Pancreas (tissue), 10 donors: ENCODE measurements around the gene C1orf210. TPM values are rescaled to one million over a fixed set of nuclear protein-coding genes. Genes with fewer than 3 reads are reported as not detected.

Experiments used
- ATAC-seq, 4 donors: fragments of 200-7000 bp; cut with Tn5 transposase; one replicate each; pipeline versions ENCODE4 v1.8.0 to v1.9.1; 2020; ENCODE audit warnings: mild to moderate bottlenecking in 4 of 4, moderate library complexity in 4 of 4
- DNase-seq, 6 donors: peaks; one replicate each; pipeline ENCODE4 v3.0.0-alpha.2; 2020
- FAIRE-seq: peaks from 2 replicates; lab custom pipeline; 2012; peaks lifted over from hg19 to GRCh38; lab: Jason Lieb, UNC
- H3K27ac ChIP-seq, 4 donors: fragments of 200-600 bp; sonication (generic); 1 replicate in 3 of 4; 2 replicates in 1 of 4; pipeline versions ENCODE4 v1.5.0 to v1.8.0; 2020
- H3K27me3 ChIP-seq, 4 donors: fragments of 200-600 bp; one replicate each; pipeline ENCODE4 v1.8.0; 2021
- H3K36me3 ChIP-seq, 3 donors: fragments of 200-600 bp; sonication (generic) in 1 of 3; one replicate each; pipeline versions ENCODE4 v1.5.0 to v1.8.0; 2020 to 2021
- H3K4me1 ChIP-seq, 3 donors: fragments of 200-600 bp; one replicate each; pipeline ENCODE4 v1.8.0; 2021
- H3K4me3 ChIP-seq, 4 donors: fragments of 200-600 bp; sonication (generic) in 2 of 4; one replicate each; pipeline versions ENCODE4 v1.5.0 to v1.8.0; 2020 to 2021
- H3K9me3 ChIP-seq, 4 donors: fragments of 200-600 bp; one replicate each; pipeline ENCODE4 v1.8.0; 2021
- WGBS, 2 donors: extraction: QIAGEN DNeasy Blood & Tissue Kit; methylation state at CpG; one replicate each; pipeline ENCODE4 v1.1.7; 2013; 5-methylcytosine and 5-hydroxymethylcytosine counted together
- intact Hi-C, 3 donors: fragments of 100-400 bp; cut with DNase I; formaldehyde crosslinking; loops; one replicate each; pipeline versions ENCODE4 v1.11.1 to v1.14.2; 2022
- polyA plus RNA-seq, 2 donors: library from polyadenylated mRNA; stranded (reverse); fragments of 200-250 nt; gene quantifications; one replicate each; pipeline ENCODE4 v1.2.3, GENCODE V29; 2013
- total RNA-seq, 6 donors: library from RNA; stranded (reverse); fragmentation: NEBNext Ultra II Directional in 4 of 6; extraction: Animal tissue kit (Norgen Biotek cat#: 25700) in 4 of 6; gene quantifications; one replicate each; pipeline versions ENCODE4 v1.2.1 to v1.2.4, GENCODE V29; 2021 to 2023
- TF ChIP-seq, protein P1 (sequence below), 4 donors: fragments of 200-600 bp; sonication (generic) in 3 of 4; IDR thresholded peaks; one replicate each; pipeline versions ENCODE4 v1.5.0 to v1.8.0; 2021; ENCODE audit warnings: antibody characterized with exemption in 4 of 4
- donor health status: healthy with polysubstance abuse.
- donor health status: DM: no; HTN: no; CAD: no; lungs with moderate emphysema.
- donor health status: DM: no; HTN: no; CAD: no.
- donor health status: control.
- donor health status: control.
- donor health status: Bipolar disorder and iron deficiency.
- donor health status: DM: yes; HTN: yes; CAD: no.
- donor health status: DM: no; HTN: no; CAD: no.
- donor health status: DM: no; HTN: no; CAD: no.
- donor health status: DM: yes; HTN: yes; CAD: no.

Gene C1orf210
- total and polyA plus RNA-seq, 8 donors, result 5.7 to 17.2 (median 12.4) TPM

DNA sequence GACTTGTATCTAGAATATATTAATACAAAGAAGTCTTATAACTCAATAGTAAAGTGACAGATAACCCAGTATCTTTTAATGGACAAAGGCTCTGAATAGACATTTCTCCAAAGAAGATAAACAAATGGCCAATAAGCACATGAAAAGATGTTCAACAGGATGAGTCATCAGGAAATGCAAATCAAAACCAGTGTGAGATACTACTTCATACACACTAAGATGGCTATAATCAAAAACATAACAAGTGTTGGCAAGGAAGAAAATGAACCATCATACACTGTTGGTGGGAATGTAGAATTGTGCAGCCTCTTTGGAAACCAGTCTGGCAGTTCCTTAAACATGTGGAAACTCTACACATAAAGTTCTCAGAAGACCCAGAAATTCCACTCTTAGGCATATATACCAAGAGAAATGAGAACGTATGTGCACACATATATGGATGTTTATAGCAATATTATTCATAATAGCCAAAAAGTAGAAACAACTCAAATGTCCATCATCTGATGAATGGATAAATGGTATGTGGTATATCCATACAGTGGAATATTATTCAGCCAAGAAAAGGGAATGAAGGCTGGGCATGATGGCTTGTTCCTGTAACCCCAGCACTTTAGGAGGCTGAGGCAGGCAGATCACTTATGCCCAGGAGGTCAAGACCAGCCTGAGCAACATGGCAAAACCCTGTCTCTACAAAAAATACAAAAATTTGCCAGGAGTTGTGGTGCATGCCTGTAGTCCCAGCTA, 42.3 kb upstream of the C1orf210 start:
- no peaks in the 10 kb centered on the region for H3K9me3 ChIP-seq
- DNase-seq (no peak), FAIRE-seq (no peak), ATAC-seq (no peak)
- H3K27ac ChIP-seq, result no peak overlapping the region
- TF ChIP-seq, protein P1, sequence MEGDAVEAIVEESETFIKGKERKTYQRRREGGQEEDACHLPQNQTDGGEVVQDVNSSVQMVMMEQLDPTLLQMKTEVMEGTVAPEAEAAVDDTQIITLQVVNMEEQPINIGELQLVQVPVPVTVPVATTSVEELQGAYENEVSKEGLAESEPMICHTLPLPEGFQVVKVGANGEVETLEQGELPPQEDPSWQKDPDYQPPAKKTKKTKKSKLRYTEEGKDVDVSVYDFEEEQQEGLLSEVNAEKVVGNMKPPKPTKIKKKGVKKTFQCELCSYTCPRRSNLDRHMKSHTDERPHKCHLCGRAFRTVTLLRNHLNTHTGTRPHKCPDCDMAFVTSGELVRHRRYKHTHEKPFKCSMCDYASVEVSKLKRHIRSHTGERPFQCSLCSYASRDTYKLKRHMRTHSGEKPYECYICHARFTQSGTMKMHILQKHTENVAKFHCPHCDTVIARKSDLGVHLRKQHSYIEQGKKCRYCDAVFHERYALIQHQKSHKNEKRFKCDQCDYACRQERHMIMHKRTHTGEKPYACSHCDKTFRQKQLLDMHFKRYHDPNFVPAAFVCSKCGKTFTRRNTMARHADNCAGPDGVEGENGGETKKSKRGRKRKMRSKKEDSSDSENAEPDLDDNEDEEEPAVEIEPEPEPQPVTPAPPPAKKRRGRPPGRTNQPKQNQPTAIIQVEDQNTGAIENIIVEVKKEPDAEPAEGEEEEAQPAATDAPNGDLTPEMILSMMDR (IDR thresholded peaks at IDR 0.05), result no peak
- H3K27me3 ChIP-seq, result no peaks in the 10 kb centered on the region
- intact Hi-C loops, result no loop called here
- WGBS, 2 donors, result 90 to 95% methylated on average over 1 of the region's 1 CpG
- no peak overlapping the region for H3K4me3 ChIP-seq
- H3K36me3 ChIP-seq, result no peaks in the 10 kb centered on the region
- H3K4me1 ChIP-seq, result no peaks in the 10 kb centered on the region

DNA sequence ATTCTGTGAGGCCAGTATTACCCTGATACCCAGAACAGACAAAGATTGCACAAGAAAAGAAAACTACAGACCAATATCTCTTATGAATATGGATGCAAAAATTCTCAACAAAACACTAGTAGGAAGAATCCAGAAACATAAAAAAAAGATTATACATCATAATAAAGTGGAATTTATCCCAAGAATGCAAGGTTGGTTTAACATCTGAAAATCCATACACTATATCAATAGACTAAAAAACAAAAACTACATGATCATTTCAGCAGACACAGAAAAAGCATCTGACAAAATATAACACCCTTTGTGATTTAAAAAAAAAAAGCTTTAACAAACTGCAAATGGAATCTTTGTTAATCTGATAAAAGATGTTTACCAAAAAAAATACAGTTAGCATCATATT, 40.0 kb upstream of the C1orf210 start:
- H3K4me3 ChIP-seq, result no peak overlapping the region
- intact Hi-C loops, result no loop called here
- TF ChIP-seq, protein P1 (IDR thresholded peaks at IDR 0.05), result no peak
- H3K9me3 ChIP-seq, result no peaks in the 10 kb centered on the region
- H3K36me3 ChIP-seq, result no peaks in the 10 kb centered on the region
- no peak for ATAC-seq
- no peaks in the 10 kb centered on the region for H3K4me1 ChIP-seq
- no peaks in the 10 kb centered on the region for H3K27me3 ChIP-seq
- no peak for FAIRE-seq
- no peak overlapping the region for H3K27ac ChIP-seq
- DNase-seq, result no peak

DNA sequence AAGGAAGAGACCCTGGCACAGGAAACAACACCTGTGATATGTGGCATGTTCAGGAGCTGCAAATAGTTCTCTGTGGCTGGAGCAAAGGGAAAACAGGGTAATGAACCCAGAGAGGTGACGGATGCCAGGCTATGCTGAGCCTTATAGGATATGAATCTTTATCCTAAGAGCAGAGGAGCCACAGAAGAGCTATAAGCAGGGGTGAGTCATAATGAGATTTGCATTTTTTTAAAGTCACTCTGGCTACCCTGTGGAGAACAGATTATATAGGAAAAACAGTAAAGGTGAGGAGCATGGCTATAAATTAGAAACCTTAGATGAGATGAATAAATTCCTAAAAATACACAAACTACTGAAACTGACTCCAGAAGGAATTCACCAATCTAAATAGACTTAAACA, 39.4 kb upstream of the C1orf210 start:
- WGBS, 2 donors, result 99 to 100% methylated on average over 1 of the region's 1 CpG
- Histone ChIP-seq H3K27me3 (no peaks in the 10 kb centered on the region), H3K4me3 (no peak overlapping the region), H3K27ac (no peak overlapping the region), H3K9me3 (no peaks in the 10 kb centered on the region), H3K4me1 (no peaks in the 10 kb centered on the region), H3K36me3 (no peaks in the 10 kb centered on the region)
- FAIRE-seq (no peak), DNase-seq (no peak), ATAC-seq (no peak)
- TF ChIP-seq, protein P1 (IDR thresholded peaks at IDR 0.05), result no peak
- intact Hi-C loops, result no loop called here

DNA sequence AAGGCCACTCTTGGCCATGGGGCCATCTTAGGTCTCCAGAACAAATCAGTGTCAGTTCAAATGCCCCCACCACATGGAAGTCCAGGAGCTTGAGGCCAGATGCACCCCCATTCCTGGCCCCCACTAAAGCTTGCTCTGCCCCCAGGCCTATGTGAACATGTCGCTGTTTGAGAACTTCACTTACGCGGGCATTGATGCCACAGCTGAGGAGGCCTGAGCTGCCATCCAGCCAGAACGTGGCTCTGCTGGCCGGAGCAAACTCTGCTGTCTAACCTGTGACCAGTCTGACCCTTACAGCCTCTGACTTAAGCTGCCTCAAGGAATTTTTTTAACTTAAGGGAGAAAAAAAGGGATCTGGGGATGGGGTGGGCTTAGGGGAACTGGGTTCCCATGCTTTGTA, 37.1 kb upstream of the C1orf210 start:
- Histone ChIP-seq H3K36me3 (no peaks in the 10 kb centered on the region), H3K4me1 (no peaks in the 10 kb centered on the region), H3K27me3 (no peaks in the 10 kb centered on the region), H3K27ac (no peak overlapping the region), H3K4me3 (no peak overlapping the region), H3K9me3 (no peaks in the 10 kb centered on the region)
- no peak for ATAC-seq
- DNase-seq, result no peak
- intact Hi-C loops, result no loop called here
- FAIRE-seq, result no peak
- TF ChIP-seq, protein P1 (IDR thresholded peaks at IDR 0.05), result no peak
- 93 to 95% methylated on average over 5 of the region's 5 CpGs for WGBS, 2 donors

DNA sequence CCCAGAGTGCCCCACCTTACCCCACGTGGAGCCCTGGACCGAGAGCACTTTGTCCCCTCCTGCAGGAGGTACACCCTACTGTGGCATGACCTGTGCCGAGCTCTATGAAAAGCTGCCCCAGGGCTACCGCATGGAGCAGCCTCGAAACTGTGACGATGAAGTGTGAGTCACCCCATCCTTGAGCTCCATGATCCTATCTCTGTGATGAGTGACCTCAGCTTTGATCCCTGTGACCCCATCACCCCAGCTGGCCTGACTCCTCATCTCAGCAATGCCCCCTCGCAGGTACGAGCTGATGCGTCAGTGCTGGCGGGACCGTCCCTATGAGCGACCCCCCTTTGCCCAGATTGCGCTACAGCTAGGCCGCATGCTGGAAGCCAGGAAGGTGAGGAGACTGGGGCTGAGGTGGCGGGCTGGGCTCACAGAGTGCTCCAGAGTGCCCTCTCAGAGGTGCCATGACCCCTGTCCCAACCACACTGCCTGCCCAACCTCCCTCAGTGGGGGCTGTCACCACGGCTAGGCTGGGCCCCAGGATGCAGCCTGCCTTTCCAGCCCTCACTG, 36.0 kb upstream of the C1orf210 start:
- Histone ChIP-seq H3K4me3 (no peak overlapping the region), H3K27me3 (no peaks in the 10 kb centered on the region), H3K27ac (no peak overlapping the region), H3K9me3 (no peaks in the 10 kb centered on the region), H3K36me3 (no peaks in the 10 kb centered on the region), H3K4me1 (no peaks in the 10 kb centered on the region)
- intact Hi-C loops, result no loop called here
- ATAC-seq (no peak), DNase-seq (no peak), FAIRE-seq (no peak)
- WGBS, 2 donors, result 94% methylated on average over 16 of the region's 16 CpGs
- TF ChIP-seq, protein P1 (IDR thresholded peaks at IDR 0.05), result no peak
